ENCODE results near the gene KCNAB2.

- TF ChIP-seq CTCF (conservative IDR thresholded peaks at IDR 0.05; ENCODE audit: low read length) (peak; percentile 13; the same call in 1 of the 2 replicates), EZH2phosphoT487 (IDR thresholded peaks at IDR 0.05; ENCODE audit: borderline replicate concordance) (no peak)
Observed at GRCh38 chr1:6034750-6035096, 11.0 kb upstream of the KCNAB2 start.
